Measurements from ENCODE around the gene FARS2. TPM values are rescaled to one million over a fixed set of nuclear protein-coding genes. Genes with fewer than 3 reads are reported as not detected.
"Not testable (repeated sequence)": the region's sequence is repeated elsewhere in the genome, so short reads cannot be mapped to it uniquely, and the experiment has no call there.

The FARS2 gene
- total RNA-seq, 1 donor from 2014 or later, result 27.4 TPM

GRCh38 chr6:5693225-5694145, 432.2 kb downstream of the FARS2 start:
- DNase-seq (ENCODE audit: low spot score), result no peak

GRCh38 chr6:5695260-5696245, 434.2 kb downstream of the FARS2 start:
- DNase-seq (ENCODE audit: low spot score), result no peak

GRCh38 chr6:5697508-5697907, 436.2 kb downstream of the FARS2 start:
- DNase-seq (ENCODE audit: low spot score), result no peak

DNA sequence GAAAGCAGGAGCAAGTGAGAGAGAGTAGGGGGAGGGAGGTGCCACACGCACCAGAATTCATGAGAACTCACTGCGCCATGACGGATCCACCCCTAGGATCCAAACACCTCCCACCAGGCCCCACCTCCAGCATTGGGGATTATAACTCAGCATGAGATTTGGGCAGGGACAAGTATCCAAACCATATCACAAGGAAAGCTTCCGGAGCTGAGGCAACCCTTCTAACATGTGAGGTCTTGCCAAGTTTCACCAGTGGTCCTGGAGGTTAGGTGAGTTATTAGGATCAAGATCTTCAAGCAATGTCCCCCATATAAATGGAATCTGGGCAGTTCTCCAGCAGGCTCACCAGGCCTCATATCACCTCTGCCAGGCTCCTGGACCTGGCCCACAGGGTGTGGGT, 437.0 kb downstream of the FARS2 start:
- no peak for DNase-seq (ENCODE audit: low spot score)

- DNase-seq (ENCODE audit: low spot score), result not testable (repeated sequence)
These were observed 437.8 kb downstream of the FARS2 start for GRCh38 chr6:5699064-5699463.

- DNase-seq (ENCODE audit: low spot score), result no peak
These were observed 439.9 kb downstream of the FARS2 start for GRCh38 chr6:5701174-5701573.

- DNase-seq (ENCODE audit: low spot score), result no peak
These were observed 443.4 kb downstream of the FARS2 start for GRCh38 chr6:5704708-5705107.

DNA sequence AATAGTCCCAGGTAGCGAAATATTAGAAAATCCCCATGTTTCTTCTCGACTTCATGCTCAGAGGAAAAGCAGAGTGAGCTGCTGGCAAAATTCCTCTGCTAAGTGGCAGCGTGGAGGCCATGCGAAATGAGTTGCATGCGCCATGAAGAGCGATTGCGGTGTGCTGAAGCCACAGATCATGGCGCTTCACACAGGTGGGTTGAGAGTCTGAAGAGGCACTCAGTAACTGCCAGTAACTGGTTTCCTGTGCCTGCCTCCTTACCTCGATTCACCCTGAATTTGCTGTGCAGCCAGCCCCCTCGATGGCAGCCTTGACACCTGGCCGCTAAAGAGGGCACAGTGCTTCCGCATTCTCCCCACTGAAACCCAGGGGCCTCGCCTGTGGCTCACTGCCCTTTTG, 443.9 kb downstream of the FARS2 start:
- DNase-seq (ENCODE audit: low spot score), result no peak

DNA sequence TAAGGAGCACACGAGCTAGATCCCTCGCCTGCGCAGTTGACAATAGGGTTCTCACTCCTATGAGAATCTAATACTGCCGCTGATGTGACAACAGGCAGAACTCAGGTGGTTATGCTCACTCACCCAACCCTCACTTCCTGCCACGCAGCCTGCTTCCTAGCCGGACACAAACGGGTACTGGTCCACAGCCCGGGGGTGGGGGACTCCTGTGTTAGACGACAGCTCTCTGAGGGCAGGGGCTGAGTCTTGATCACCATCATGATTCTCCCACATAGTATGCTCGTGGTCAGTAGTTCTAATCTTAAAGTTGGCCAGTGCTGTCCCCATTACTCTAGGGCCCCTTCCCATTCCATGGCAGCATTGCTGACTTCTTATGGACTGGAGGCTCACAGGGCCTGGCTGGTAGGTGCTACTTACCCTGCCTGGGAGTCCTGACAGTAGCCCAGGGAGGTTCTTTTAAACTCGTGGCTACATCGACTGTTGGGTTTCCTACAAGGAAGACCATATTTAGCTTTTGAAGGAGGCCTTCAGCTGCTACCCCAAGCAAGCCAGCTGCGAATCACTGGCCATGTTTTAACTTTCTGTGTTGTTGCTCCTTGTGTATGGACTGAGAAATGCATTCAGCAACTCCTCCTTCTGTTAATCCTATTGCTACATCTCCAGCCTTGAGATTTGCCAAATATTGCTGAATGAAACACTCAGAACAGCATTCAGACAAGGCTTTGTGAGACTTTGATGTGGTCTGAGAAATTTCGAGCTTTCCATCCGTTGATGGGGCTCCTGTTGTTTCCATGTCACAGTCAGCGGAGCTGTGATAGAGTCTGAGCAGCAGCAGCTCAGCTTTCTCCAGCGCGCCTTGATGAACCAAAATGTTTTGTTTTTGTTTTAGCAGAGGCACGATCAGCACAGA, 445.1 kb downstream of the FARS2 start:
- DNase-seq (ENCODE audit: low spot score), result no peak

DNA sequence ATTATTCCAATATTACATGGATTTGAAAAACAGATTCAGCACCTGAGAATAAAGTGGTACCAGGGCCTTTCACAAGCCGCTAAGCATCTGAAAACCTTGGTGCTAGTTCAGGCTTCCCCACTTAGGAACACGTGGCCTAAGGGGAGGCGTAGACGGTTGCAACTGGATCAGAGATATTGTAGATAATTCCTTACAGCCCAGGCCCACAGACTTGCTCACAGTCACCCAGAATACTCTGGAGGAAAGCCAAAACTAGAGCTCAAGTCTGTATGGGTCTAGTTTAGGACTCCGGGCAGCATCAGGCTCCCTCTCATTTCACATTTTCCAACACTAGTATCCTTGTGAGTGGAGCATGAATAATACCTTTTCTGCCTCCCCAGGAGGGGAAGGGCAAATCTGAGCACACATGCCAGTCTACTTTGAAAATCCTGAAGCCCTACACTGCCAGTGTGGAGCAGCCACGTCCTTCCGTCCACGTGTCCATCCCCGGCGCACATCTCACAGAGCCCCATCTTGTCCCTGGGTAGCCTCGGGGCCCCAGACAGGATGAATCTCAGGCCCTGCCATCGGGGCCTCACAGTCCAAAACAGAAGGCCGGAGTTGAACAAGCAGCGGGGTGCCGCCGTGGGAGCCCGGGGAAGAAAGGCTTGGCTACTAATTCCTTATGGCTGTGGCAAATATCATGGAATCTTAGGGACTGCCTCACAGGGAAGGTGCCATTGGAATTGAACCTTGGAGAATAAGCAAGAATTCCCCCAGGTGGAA, 446.1 kb downstream of the FARS2 start:
- DNase-seq (ENCODE audit: low spot score), result no peak

DNA sequence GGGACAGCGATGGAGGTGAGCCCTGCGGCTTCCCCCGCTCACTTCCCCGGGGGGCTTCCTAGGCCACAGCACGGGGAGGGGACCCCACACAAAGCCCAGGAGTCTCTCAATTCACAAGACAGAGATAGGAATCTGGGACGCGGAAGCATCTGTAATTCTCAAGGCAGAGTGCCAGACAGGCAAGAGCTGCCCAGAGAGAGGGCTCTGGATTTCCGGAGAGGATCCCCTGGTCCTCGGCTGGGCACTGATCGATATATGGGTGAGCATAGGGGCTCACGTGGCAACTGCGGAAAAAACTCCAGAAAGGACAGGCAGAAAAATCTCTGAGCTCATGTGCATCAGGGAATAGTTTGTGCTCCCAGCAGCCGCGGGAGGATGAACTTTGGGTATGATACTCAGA, 449.2 kb downstream of the FARS2 start:
- no peak for DNase-seq (ENCODE audit: low spot score)

DNA sequence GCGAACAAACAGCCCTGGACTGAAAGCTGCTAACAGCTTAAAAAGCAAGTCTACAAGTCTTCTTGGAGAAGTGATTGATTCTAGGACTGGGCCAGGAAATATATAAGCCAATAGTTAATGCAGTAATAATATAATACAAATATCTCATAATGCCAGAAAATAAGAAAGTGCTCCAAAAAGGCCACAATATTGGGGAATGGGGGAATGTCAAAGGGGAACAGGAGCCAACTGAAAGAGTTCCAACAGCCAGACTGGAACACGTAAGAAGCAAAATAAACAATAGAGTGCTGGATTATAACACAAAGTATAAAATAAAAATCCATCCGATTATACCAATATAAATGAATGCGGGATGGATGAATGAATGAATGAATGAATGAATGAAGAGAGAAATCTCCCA, 449.6 kb downstream of the FARS2 start:
- no peak for DNase-seq (ENCODE audit: low spot score)

DNA sequence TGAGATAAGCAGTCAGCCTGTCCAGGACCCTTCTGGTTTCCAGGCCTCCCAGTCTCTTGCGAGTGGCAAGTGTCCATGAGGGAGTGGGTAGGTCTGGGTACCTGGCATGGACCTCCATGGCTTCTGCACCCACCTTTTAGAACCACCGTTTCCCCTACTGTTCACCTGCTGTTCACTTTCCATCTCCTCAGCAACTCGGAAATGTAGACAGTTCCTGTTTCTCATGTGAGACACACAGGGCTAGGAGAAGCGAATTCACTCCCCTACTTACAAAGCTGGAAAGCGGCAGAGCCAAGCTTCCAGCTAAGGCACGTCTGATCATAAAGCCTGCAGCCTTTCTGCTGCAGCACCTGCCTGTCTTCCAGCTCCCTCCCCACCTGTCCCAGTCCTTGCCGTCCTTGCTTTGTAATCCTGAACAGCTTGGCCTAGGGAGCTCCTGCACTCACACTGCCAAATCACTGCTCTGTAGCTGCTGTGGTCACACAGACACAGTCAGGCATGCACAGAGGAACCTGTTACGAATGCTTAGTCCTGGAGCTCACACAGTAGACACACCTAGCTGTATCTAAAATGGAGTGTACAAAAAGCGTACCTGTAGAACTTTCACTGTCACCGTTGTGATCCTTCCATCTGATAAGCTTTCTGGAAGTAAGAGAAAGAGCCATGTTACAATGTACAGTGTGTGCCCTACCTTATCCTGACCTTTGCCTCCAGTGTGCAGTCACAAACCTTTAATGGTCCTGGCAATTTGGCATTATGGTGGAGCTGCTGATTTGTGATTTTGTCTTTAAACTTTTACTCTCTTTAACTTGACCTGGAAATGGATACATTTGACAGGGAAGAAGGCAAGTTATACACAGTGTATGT, 451.3 kb downstream of the FARS2 start:
- no peak for DNase-seq (ENCODE audit: low spot score)

GRCh38 chr6:5713519-5713918, 452.2 kb downstream of the FARS2 start:
- no peak for DNase-seq (ENCODE audit: low spot score)

DNA sequence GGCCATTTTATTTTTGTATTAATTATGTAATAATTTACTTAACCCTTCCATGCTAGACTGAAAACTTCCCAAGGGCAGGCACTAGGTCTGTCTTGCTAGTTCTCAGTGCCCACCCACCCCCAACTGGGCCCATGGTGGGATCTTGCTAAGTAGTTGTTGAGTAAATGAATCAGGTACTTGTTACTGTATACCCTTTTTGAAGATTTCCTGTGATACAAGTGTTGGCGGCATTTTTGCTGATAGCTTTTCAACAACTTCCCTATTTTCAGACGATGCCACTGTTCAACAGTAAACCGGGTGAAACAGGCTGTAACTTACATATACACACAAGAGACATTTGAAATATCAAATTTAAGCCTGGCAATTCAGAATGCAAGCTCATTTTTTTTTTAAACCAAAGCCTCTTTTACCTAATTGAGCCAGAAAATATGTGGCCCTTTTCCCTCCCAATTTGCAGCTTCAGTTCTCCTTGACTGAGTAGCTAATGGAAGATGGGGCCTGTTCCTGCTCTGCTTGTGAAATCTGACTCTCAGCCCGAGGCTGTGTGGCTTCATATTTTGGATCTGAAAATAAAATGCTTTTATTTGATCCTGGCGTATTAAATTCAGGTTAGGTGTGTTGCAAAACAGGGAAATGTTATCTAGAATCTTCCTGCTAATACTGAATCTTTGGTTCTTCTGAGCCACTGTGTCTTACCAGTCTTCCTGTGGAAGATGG, 457.1 kb downstream of the FARS2 start:
- no peak for DNase-seq (ENCODE audit: low spot score)

GRCh38 chr6:5723841-5724691, 462.8 kb downstream of the FARS2 start:
- no peak for DNase-seq (ENCODE audit: low spot score)

- DNase-seq (ENCODE audit: low spot score), result no peak
These were observed 463.6 kb downstream of the FARS2 start for GRCh38 chr6:5724911-5725310.
